GM23338 (cell line): ENCODE data around the gene SENP3. TPM values are rescaled to one million over a fixed set of nuclear protein-coding genes. Genes with fewer than 3 reads are reported as not detected.

ENCODE experiments used
- ATAC-seq: fragments of 200-7000 bp; cut with Tn5 transposase; 3 replicates; pipeline ENCODE4 v1.9.1; 2020
- DNase-seq: peaks from one replicate; pipeline ENCODE4 v3.0.0-alpha.2; 2015; ENCODE audit warnings: low spot score
- H2AFZ ChIP-seq: fragments of 200-600 bp; sonication (generic); 2 replicates; pipeline ENCODE4 v1.8.0; 2016; ENCODE audit warnings: antibody characterized with exemption, mild to moderate bottlenecking, moderate library complexity
- H3F3A ChIP-seq: fragments of 200-600 bp; sonication (generic); replicated peaks from 2 replicates; pipeline ENCODE4 v1.8.0; 2017; ENCODE audit warnings: antibody characterized with exemption, mixed run types, low read depth
- H3K27ac ChIP-seq: fragments of 200-600 bp; sonication (generic); 2 replicates; pipeline ENCODE4 v1.6.1; 2016; ENCODE audit warnings: low read depth
- H3K27me3 ChIP-seq: fragments of 200-600 bp; sonication (generic); 2 replicates; pipeline ENCODE4 v1.8.0; 2016; ENCODE audit warnings: mild to moderate bottlenecking, mixed run types, moderate library complexity; ENCODE audit not compliant: insufficient read depth
- H3K36me3 ChIP-seq: fragments of 200-600 bp; sonication (generic); 2 replicates; pipeline ENCODE4 v1.8.0; 2016; ENCODE audit warnings: mild to moderate bottlenecking; ENCODE audit not compliant: insufficient read depth
- H3K4me1 ChIP-seq: fragments of 200-600 bp; sonication (generic); 2 replicates; pipeline ENCODE4 v1.8.0; 2016; ENCODE audit warnings: mild to moderate bottlenecking, moderate library complexity; ENCODE audit not compliant: insufficient read depth
- H3K4me2 ChIP-seq: fragments of 200-600 bp; sonication (generic); 2 replicates; pipeline ENCODE4 v1.7.1; 2017; ENCODE audit warnings: mixed run types
- H3K4me3 ChIP-seq: fragments of 200-600 bp; sonication (generic); 2 replicates; pipeline ENCODE4 v1.6.1; 2016; ENCODE audit warnings: mixed run types
- H3K79me2 ChIP-seq: fragments of 200-600 bp; sonication (generic); replicated peaks from 2 replicates; pipeline ENCODE4 v1.8.0; 2017; ENCODE audit warnings: mild to moderate bottlenecking; ENCODE audit not compliant: insufficient read depth
- H3K9me2 ChIP-seq: fragments of 200-600 bp; sonication (generic); 2 replicates; pipeline ENCODE4 v1.8.0; 2017; ENCODE audit not compliant: insufficient read depth
- H4K20me1 ChIP-seq: fragments of 200-600 bp; sonication (generic); replicated peaks from 2 replicates; pipeline ENCODE4 v1.8.0; 2017; ENCODE audit warnings: mild to moderate bottlenecking; ENCODE audit not compliant: insufficient read depth
- H3K27ac Mint-ChIP-seq: 2 replicates; pipeline ENCODE4 v1.8.0; 2020; ENCODE audit warnings: inconsistent platforms, mild to moderate bottlenecking, moderate library complexity, mixed read lengths
- H3K27me3 Mint-ChIP-seq: 3 replicates; pipeline ENCODE4 v1.8.0; 2022; ENCODE audit warnings: low read depth, mild to moderate bottlenecking, moderate library complexity, mixed read lengths, inconsistent platforms; ENCODE audit not compliant: insufficient read depth, poor library complexity
- H3K36me3 Mint-ChIP-seq: 3 replicates; pipeline ENCODE4 v1.8.0; 2021; ENCODE audit warnings: low read depth, mild to moderate bottlenecking, inconsistent platforms, moderate library complexity, mixed read lengths
- H3K4me1 Mint-ChIP-seq: 3 replicates; pipeline ENCODE4 v1.8.0; 2020; ENCODE audit warnings: mild to moderate bottlenecking, inconsistent platforms, mixed read lengths
- H3K4me3 Mint-ChIP-seq: 3 replicates; pipeline ENCODE4 v1.8.0; 2021; ENCODE audit warnings: moderate library complexity, mild to moderate bottlenecking, inconsistent platforms, mixed read lengths
- H3K9me3 Mint-ChIP-seq: 3 replicates; pipeline ENCODE4 v1.8.0; 2020; ENCODE audit warnings: moderate library complexity, mild to moderate bottlenecking, inconsistent platforms, mixed read lengths
- EZH2 ChIP-seq: fragments of 200-600 bp; sonication (generic); IDR thresholded peaks from one replicate; pipeline ENCODE4 v1.8.0; 2017; ENCODE audit warnings: antibody characterized with exemption, mild to moderate bottlenecking, low read depth; ENCODE audit not compliant: unreplicated experiment
- EZH2phosphoT487 ChIP-seq: fragments of 200-600 bp; sonication (generic); IDR thresholded peaks from one replicate; pipeline ENCODE4 v1.8.1; 2018; ENCODE audit warnings: antibody characterized with exemption; ENCODE audit not compliant: unreplicated experiment
- JUNB ChIP-seq: IDR thresholded peaks from one replicate; pipeline ENCODE4 v1.6.1; 2016; ENCODE audit warnings: antibody characterized with exemption; ENCODE audit not compliant: unreplicated experiment
- NANOG ChIP-seq: IDR thresholded peaks from 2 replicates; pipeline ENCODE4 v1.6.1; 2016; ENCODE audit warnings: antibody characterized with exemption, borderline replicate concordance
- POLR2AphosphoS5 ChIP-seq: IDR thresholded peaks from 2 replicates; pipeline ENCODE4 v1.6.1; 2016; ENCODE audit warnings: antibody characterized with exemption, low read depth
- REST ChIP-seq: IDR thresholded peaks from one replicate; pipeline ENCODE4 v1.6.1; 2018; ENCODE audit warnings: antibody characterized with exemption; ENCODE audit not compliant: unreplicated experiment
- STAT1 ChIP-seq: IDR thresholded peaks from one replicate; pipeline ENCODE4 v1.6.1; 2016; ENCODE audit warnings: antibody characterized with exemption; ENCODE audit not compliant: unreplicated experiment
- ZNF114 ChIP-seq: fragments of 250-450 bp; sonication (Bioruptor Pico); IDR thresholded peaks from 2 replicates; pipeline ENCODE4 v1.5.0; 2020; ENCODE audit warnings: mild to moderate bottlenecking, moderate library complexity
- ZNF331 ChIP-seq: fragments of 250-450 bp; sonication (Bioruptor Pico); IDR thresholded peaks from 2 replicates; pipeline ENCODE4 v1.5.0; 2020; ENCODE audit warnings: low read depth, mild to moderate bottlenecking, moderate library complexity
- ZNF462 ChIP-seq: fragments of 250-450 bp; sonication (Bioruptor Pico); IDR thresholded peaks from 2 replicates; pipeline ENCODE4 v1.5.0; 2020; ENCODE audit warnings: mild to moderate bottlenecking, moderate library complexity
- polyA plus RNA-seq: library from polyadenylated mRNA; unstranded; fragments of >200 nt; fragmentation: Nextera tagmentation; extraction: Ambion mirVana; gene quantifications from 2 replicates; pipeline ENCODE4 v1.2.1, GENCODE V29; 2016
- total RNA-seq: library from RNA; depleted of rRNA; stranded (reverse); fragments of >200 nt; shearing (Covaris generic); gene quantifications from 2 replicates; pipeline ENCODE4 v1.2.3, GENCODE V29; 2014

Gene SENP3
- total and polyA plus RNA-seq, 2 experiments from 2014 or later: 6.5 to 138 TPM

- no peak for TF ChIP-seq ZNF462 (CRISPR knock-in tag)
- no peak for TF ChIP-seq NANOG
- TF ChIP-seq JUNB: no peak
- no peak for TF ChIP-seq EZH2
- TF ChIP-seq ZNF331 (CRISPR knock-in tag): no peak
- no peak for TF ChIP-seq POLR2AphosphoS5
Observed at GRCh38 chr17:7591596-7591995, 29.9 kb downstream of the SENP3 start (continued).

GRCh38 chr17:7592422-7593021 lies 30.8 kb downstream of the SENP3 start:
- ATAC-seq: no peak
- no peak overlapping the region for H3K4me3 ChIP-seq
- H3K36me3 Mint-ChIP-seq: peaks cover 68% of the 10 kb centered on the region
- no peak for TF ChIP-seq ZNF114 (CRISPR knock-in tag)
- no peak for TF ChIP-seq REST
- TF ChIP-seq STAT1: no peak
- no peak for TF ChIP-seq EZH2phosphoT487
- TF ChIP-seq NANOG: no peak
- peaks cover 15% of the 10 kb centered on the region for H3K27me3 Mint-ChIP-seq
- H3K36me3 ChIP-seq: peaks cover 32% of the 10 kb centered on the region
- H3K4me1 Mint-ChIP-seq: peaks cover 29% of the 10 kb centered on the region
- DNase-seq: no peak
- H4K20me1 ChIP-seq: no peaks in the 10 kb centered on the region; the same call in 1 of the 2 replicates
- no peaks in the 10 kb centered on the region for H3K27me3 ChIP-seq
- peaks cover 14% of the 10 kb centered on the region for H3K4me1 ChIP-seq
- no peaks in the 10 kb centered on the region for H3K79me2 ChIP-seq
- no peak overlapping the region for H2AFZ ChIP-seq
- no peak overlapping the region for H3K4me2 ChIP-seq
- no peaks in the 10 kb centered on the region for H3K9me2 ChIP-seq
- no peak overlapping the region for H3K27ac Mint-ChIP-seq
- H3K4me3 Mint-ChIP-seq: no peak overlapping the region
- H3K27ac ChIP-seq: 0 out of 2 replicates have a peak overlapping the region, but pooled peaks have one; percentile 97
- no peaks in the 10 kb centered on the region for H3K9me3 Mint-ChIP-seq
- H3F3A ChIP-seq: peaks cover 32% of the 10 kb centered on the region
